H1 (cell line): Measurements from ENCODE around the gene FHOD1. TPM values are rescaled to one million over a fixed set of nuclear protein-coding genes. Genes with fewer than 3 reads are reported as not detected.

Experiments
- CTCF ChIA-PET: fragments of 300-600 bp; sonication (Branson Sonifier 250); formaldehyde crosslinking; loops from one replicate; lab custom pipeline; 2021; ENCODE audit not compliant: partially characterized antibody; lab: Charles Lee
- POLR2A ChIA-PET: fragments of 300-600 bp; sonication (Branson Sonifier 250); formaldehyde crosslinking; loops from one replicate; lab custom pipeline; 2021; ENCODE audit warnings: inconsistent platforms; ENCODE audit not compliant: partially characterized antibody; lab: Charles Lee
- DNase-seq, 2 experiments: peaks; one replicate each; pipeline versions ENCODE4 v3.0.0 to v3.0.0-alpha.2; 2010 to 2022; ENCODE audit warnings: low spot score in 2 of 2, low read depth in 1 of 2, mixed read lengths in 1 of 2
- FAIRE-seq: peaks from 2 replicates; lab custom pipeline; 2011; peaks lifted over from hg19 to GRCh38; lab: Jason Lieb, UNC
- H2AFZ ChIP-seq: 2 replicates; pipeline ENCODE4 v1.8.1; 2012; ENCODE audit warnings: low read length, inconsistent platforms
- H2AK5ac ChIP-seq: 2 replicates; pipeline ENCODE4 v1.6.1; 2013; ENCODE audit warnings: low read depth, low read length
- H2BK120ac ChIP-seq: replicated peaks from 2 replicates; pipeline ENCODE3; 2013; ENCODE audit warnings: low read depth, low read length, inconsistent platforms
- H2BK12ac ChIP-seq: 2 replicates; pipeline ENCODE4 v1.6.1; 2013; ENCODE audit warnings: low read depth, low read length
- H2BK15ac ChIP-seq: 2 replicates; pipeline ENCODE4 v1.6.1; 2013; ENCODE audit warnings: low read length
- H2BK20ac ChIP-seq: 2 replicates; pipeline ENCODE4 v1.6.1; 2013; ENCODE audit warnings: low read length
- H2BK5ac ChIP-seq: 2 replicates; pipeline ENCODE4 v1.6.1; 2013; ENCODE audit warnings: low read depth, low read length
- H3K14ac ChIP-seq: 2 replicates; pipeline ENCODE4 v1.6.1; 2013; ENCODE audit warnings: inconsistent platforms; ENCODE audit not compliant: insufficient read length
- H3K18ac ChIP-seq: 2 replicates; pipeline ENCODE4 v1.6.1; 2013; ENCODE audit warnings: low read length; ENCODE audit errors: extremely low read depth
- H3K23ac ChIP-seq: 2 replicates; pipeline ENCODE4 v1.6.1; 2013; ENCODE audit warnings: inconsistent platforms; ENCODE audit not compliant: insufficient read length
- H3K23me2 ChIP-seq: 2 replicates; pipeline ENCODE4 v1.6.1; 2013; ENCODE audit warnings: low read depth, low read length
- H3K27ac ChIP-seq: 2 replicates; pipeline ENCODE4 v1.6.1; 2011; ENCODE audit warnings: low read depth, low read length, inconsistent platforms
- H3K27me3 ChIP-seq, 4 experiments: replicated peaks in 1 of 4; 1 replicate in 1 of 4; 2 replicates in 3 of 4; pipeline versions ENCODE4 v1.6.1 to v1.8.1; 2011 to 2013; ENCODE audit warnings: low read length in 3 of 4, mild to moderate bottlenecking in 3 of 4, inconsistent platforms in 2 of 4, mixed read lengths in 2 of 4, moderate library complexity in 1 of 4; ENCODE audit not compliant: control insufficient read depth in 3 of 4, insufficient read depth in 3 of 4; ENCODE audit errors: extremely low read depth in 1 of 4
- H3K36me3 ChIP-seq, 4 experiments: 2 replicates each; pipeline versions ENCODE4 v1.6.1 to v1.8.1; 2011 to 2013; ENCODE audit warnings: mild to moderate bottlenecking in 4 of 4, low read length in 3 of 4, moderate library complexity in 2 of 4, control low read depth in 1 of 4, inconsistent platforms in 1 of 4; ENCODE audit not compliant: insufficient read depth in 4 of 4, control insufficient read depth in 2 of 4
- H3K4ac ChIP-seq: replicated peaks from 2 replicates; pipeline ENCODE3; 2013; ENCODE audit warnings: low read length, low read depth, mixed read lengths, inconsistent platforms; ENCODE audit not compliant: insufficient read length
- H3K4me1 ChIP-seq, 4 experiments: replicated peaks in 1 of 4; 1 replicate in 1 of 4; 2 replicates in 3 of 4; pipeline versions ENCODE4 v1.6.1 to v1.8.1; 2011 to 2013; ENCODE audit warnings: low read length in 3 of 4, inconsistent platforms in 2 of 4, mixed read lengths in 1 of 4; ENCODE audit not compliant: insufficient read depth in 4 of 4, control insufficient read depth in 3 of 4
- H3K4me2 ChIP-seq, 2 experiments: 2 replicates each; pipeline versions ENCODE4 v1.6.1 to v1.8.1; 2011 to 2013; ENCODE audit warnings: low read depth in 2 of 2, low read length in 2 of 2, control low read depth in 1 of 2, inconsistent platforms in 1 of 2, mild to moderate bottlenecking in 1 of 2; ENCODE audit not compliant: insufficient read depth in 1 of 2
- H3K4me3 ChIP-seq, 4 experiments: fragments of 200-600, 300-600 bp in 1 of 4; sonication (generic), shearing (Covaris generic), sonication (Bioruptor Twin) in 1 of 4; 2 replicates each; pipeline versions ENCODE4 v1.5.1 to v1.8.1; 2011 to 2016; ENCODE audit warnings: low read length in 4 of 4, low read depth in 3 of 4, control low read depth in 2 of 4, inconsistent platforms in 2 of 4, mild to moderate bottlenecking in 2 of 4, mixed read lengths in 1 of 4, moderate library complexity in 1 of 4; ENCODE audit not compliant: insufficient read depth in 2 of 4; ENCODE audit errors: extremely low read depth in 1 of 4
- H3K56ac ChIP-seq: replicated peaks from 2 replicates; pipeline ENCODE3; 2013; ENCODE audit warnings: low read depth, mild to moderate bottlenecking, mixed read lengths, low read length, inconsistent platforms; ENCODE audit not compliant: insufficient read length
- H3K79me1 ChIP-seq: 2 replicates; pipeline ENCODE4 v1.6.1; 2013; ENCODE audit warnings: low read depth, low read length, control low read depth
- H3K79me2 ChIP-seq, 2 experiments: 2 replicates each; pipeline versions ENCODE4 v1.6.1 to v1.8.1; 2012 to 2013; ENCODE audit warnings: low read length in 2 of 2, mild to moderate bottlenecking in 2 of 2, inconsistent platforms in 1 of 2; ENCODE audit not compliant: insufficient read depth in 2 of 2, control insufficient read depth in 1 of 2
- H3K9ac ChIP-seq, 4 experiments: replicated peaks in 1 of 4; 1 replicate in 1 of 4; 2 replicates in 3 of 4; pipeline versions ENCODE4 v1.6.1 to v1.8.1; 2011 to 2013; ENCODE audit warnings: low read depth in 3 of 4, low read length in 3 of 4, control low read depth in 2 of 4, mild to moderate bottlenecking in 2 of 4, moderate library complexity in 2 of 4, inconsistent platforms in 1 of 4; ENCODE audit errors: extremely low read depth in 1 of 4
- H3K9me3 ChIP-seq, 2 experiments: 2 replicates each; pipeline versions ENCODE4 v1.6.1 to v1.8.1; 2012 to 2013; ENCODE audit warnings: mild to moderate bottlenecking in 2 of 2, moderate library complexity in 2 of 2, control low read depth in 1 of 2, inconsistent platforms in 1 of 2, low read depth in 1 of 2, low read length in 1 of 2, mixed read lengths in 1 of 2; ENCODE audit not compliant: insufficient read depth in 2 of 2
- H4K20me1 ChIP-seq, 2 experiments: replicated peaks in 1 of 2; 2 replicates each; pipeline versions ENCODE3 to v1.8.1; 2011 to 2013; ENCODE audit warnings: inconsistent platforms in 2 of 2, low read length in 2 of 2, mild to moderate bottlenecking in 1 of 2; ENCODE audit not compliant: insufficient read depth in 2 of 2, control insufficient read depth in 1 of 2
- H4K5ac ChIP-seq: 2 replicates; pipeline ENCODE4 v1.6.1; 2013; ENCODE audit warnings: low read length, low read depth, mixed read lengths, inconsistent platforms; ENCODE audit not compliant: insufficient read length
- H4K8ac ChIP-seq: 2 replicates; pipeline ENCODE4 v1.8.0; 2013; ENCODE audit warnings: mild to moderate bottlenecking, moderate library complexity, low read length, inconsistent platforms; ENCODE audit not compliant: insufficient read depth; ENCODE audit errors: extremely low read depth
- H4K91ac ChIP-seq: replicated peaks from 2 replicates; pipeline ENCODE3; 2013; ENCODE audit warnings: low read length, mixed read lengths, inconsistent platforms; ENCODE audit not compliant: insufficient read length
- BACH1 ChIP-seq: IDR thresholded peaks from 2 replicates; pipeline ENCODE4 v1.6.1; 2012; ENCODE audit warnings: low read length, improper control_type of control experiment
- EZH2 ChIP-seq: fragments of 200-600 bp; sonication (generic); IDR thresholded peaks from 2 replicates; pipeline ENCODE4 v1.7.1; 2012; ENCODE audit warnings: low read depth, mild to moderate bottlenecking, moderate library complexity, low read length, inconsistent platforms; ENCODE audit not compliant: severe bottlenecking
- GABPA ChIP-seq: IDR thresholded peaks from 2 replicates; pipeline ENCODE4 v1.6.1; 2011; ENCODE audit warnings: mild to moderate bottlenecking, low read length, moderate library complexity, borderline replicate concordance; ENCODE audit not compliant: insufficient read depth
- JUND ChIP-seq: IDR thresholded peaks from 2 replicates; pipeline ENCODE4 v1.6.1; 2011; ENCODE audit warnings: mild to moderate bottlenecking, improper control_type of control experiment, low read length
- KDM5A ChIP-seq: fragments of 200-600 bp; IDR thresholded peaks from 2 replicates; pipeline ENCODE4 v1.7.1; 2012; ENCODE audit warnings: mild to moderate bottlenecking, low read length, inconsistent platforms, mixed read lengths
- POLR2AphosphoS5 ChIP-seq: IDR thresholded peaks from 2 replicates; pipeline ENCODE4 v1.6.1; 2011; ENCODE audit warnings: low read depth, low read length
- RBBP5 ChIP-seq: IDR thresholded peaks from 2 replicates; pipeline ENCODE4 v1.7.1; 2012; ENCODE audit warnings: low read depth, mild to moderate bottlenecking, inconsistent platforms, low read length, moderate library complexity, borderline replicate concordance
- SP2 ChIP-seq: IDR thresholded peaks from 2 replicates; pipeline ENCODE4 v1.6.1; 2012; ENCODE audit warnings: mild to moderate bottlenecking, low read length, inconsistent platforms
- SRF ChIP-seq: IDR thresholded peaks from 2 replicates; pipeline ENCODE4 v1.6.1; 2011; ENCODE audit warnings: mild to moderate bottlenecking, low read depth, low read length, moderate library complexity
- TAF1 ChIP-seq: IDR thresholded peaks from 2 replicates; pipeline ENCODE4 v1.6.1; 2011; ENCODE audit warnings: mild to moderate bottlenecking, low read depth, low read length
- WGBS, 2 experiments: shearing (Covaris generic) in 1 of 2; methylation state at CpG; one replicate each; pipeline versions ENCODE4 v1.1.6 to v1.1.7; 2013 to 2015; ENCODE audit warnings: low lambda C conversion rate in 2 of 2, mixed read lengths in 2 of 2, inconsistent platforms in 1 of 2, low coverage in 1 of 2, missing lambda C conversion rate in 1 of 2; ENCODE audit not compliant: insufficient replicate concordance in 2 of 2, insufficient coverage in 1 of 2, insufficient read length in 1 of 2; ENCODE audit errors: extremely low coverage in 1 of 2, missing lambda C conversion rate in 1 of 2; 5-methylcytosine and 5-hydroxymethylcytosine counted together
- polyA plus RNA-seq, 7 experiments: library from polyadenylated mRNA; depleted of rRNA in 3 of 7; stranded (reverse) in 5 of 7; unstranded in 2 of 7; fragments of >200 nt in 5 of 7; fragments of 200-250 nt in 2 of 7; gene quantifications; 1 replicate in 5 of 7; 2 replicates in 1 of 7; 4 replicates in 1 of 7; pipeline versions ENCODE4 v1.2.1 to v1.2.3, GENCODE V29; 2011 to 2013; ENCODE audit warnings: missing spikeins in 2 of 7, mixed read lengths in 2 of 7
- total RNA-seq: library from RNA; stranded (reverse); fragmentation: NEBNext Ultra II Directional; extraction: Animal tissue kit (Norgen Biotek cat#: 25700); gene quantifications from 2 replicates; pipeline ENCODE4 v1.2.1, GENCODE V29; 2021

FHOD1 gene
- total and polyA plus RNA-seq, 2 of the 8 experiments (the other 6 are each of a cell fraction or from before 2014, with no cell fraction given) = 31.3 to 60.7 TPM

GRCh38 chr16:67213197-67214019 lies 33.9 kb downstream of the FHOD1 start:
- Histone ChIP-seq H3K79me1 (no peaks in the 10 kb centered on the region), H3K4ac (no peak overlapping the region), H2BK120ac (no peak overlapping the region), H3K4me2 (no peak overlapping the region), H4K8ac (peak overlapping the region; percentile 83; the same call in 1 of the 2 replicates), H3K18ac (no peak overlapping the region), H4K91ac (no peak overlapping the region), H3K27me3 (peaks cover 0 to 12% (median 10%) of the 10 kb centered on the region in 4 experiments; a peak in 4 of 7 replicates), H2BK15ac (no peak overlapping the region), H3K23me2 (no peaks in the 10 kb centered on the region), H4K20me1 (no peaks in the 10 kb centered on the region), H3K4me1 (no peaks in the 10 kb centered on the region; a peak in 1 of 7 replicates), H3K36me3 (no peaks in the 10 kb centered on the region), H2BK5ac (no peak overlapping the region), H2AFZ (no peak overlapping the region), H3K14ac (no peak overlapping the region), H3K79me2 (no peaks in the 10 kb centered on the region), H3K4me3 (no peak overlapping the region), H2BK20ac (no peak overlapping the region), H3K9me3 (no peaks in the 10 kb centered on the region), H3K27ac (no peak overlapping the region), H3K23ac (no peak overlapping the region), H4K5ac (no peak overlapping the region), H3K56ac (no peak overlapping the region), H2BK12ac (no peak overlapping the region), H2AK5ac (no peak overlapping the region), H3K9ac (no peak overlapping the region)
- DNase-seq (no peak), FAIRE-seq (no peak)
- WGBS, 2 experiments = 77% methylated on average over 8 of the region's 8 CpGs; no CpG with 5 or more reads in 1 of the 2 experiments
- CTCF ChIA-PET = interaction anchor here (0.6 to 8.9 kb wide), 5 partner anchors 10 to 84 kb away, joined by 3 to 111 read pairs (median 3); partner anchors contain the start of genes E2F4 and ELMO3
- TF ChIP-seq TAF1 = no peak
- no peak for TF ChIP-seq KDM5A
- no peak for TF ChIP-seq SRF
- no peak for TF ChIP-seq EZH2
- TF ChIP-seq BACH1 = no peak
- no peak for TF ChIP-seq GABPA
- no peak for TF ChIP-seq POLR2AphosphoS5
- TF ChIP-seq JUND = no peak
- TF ChIP-seq SP2 = no peak
- no peak for TF ChIP-seq RBBP5
- POLR2A ChIA-PET = interaction anchor here (1.3 to 3.5 kb wide), 2 partner anchors 9 to 14 kb away, joined by 3 to 19 read pairs; partner anchors contain the start of gene TMEM208
